ENCODE data around the gene TMED3.

Gene TMED3

DNA sequence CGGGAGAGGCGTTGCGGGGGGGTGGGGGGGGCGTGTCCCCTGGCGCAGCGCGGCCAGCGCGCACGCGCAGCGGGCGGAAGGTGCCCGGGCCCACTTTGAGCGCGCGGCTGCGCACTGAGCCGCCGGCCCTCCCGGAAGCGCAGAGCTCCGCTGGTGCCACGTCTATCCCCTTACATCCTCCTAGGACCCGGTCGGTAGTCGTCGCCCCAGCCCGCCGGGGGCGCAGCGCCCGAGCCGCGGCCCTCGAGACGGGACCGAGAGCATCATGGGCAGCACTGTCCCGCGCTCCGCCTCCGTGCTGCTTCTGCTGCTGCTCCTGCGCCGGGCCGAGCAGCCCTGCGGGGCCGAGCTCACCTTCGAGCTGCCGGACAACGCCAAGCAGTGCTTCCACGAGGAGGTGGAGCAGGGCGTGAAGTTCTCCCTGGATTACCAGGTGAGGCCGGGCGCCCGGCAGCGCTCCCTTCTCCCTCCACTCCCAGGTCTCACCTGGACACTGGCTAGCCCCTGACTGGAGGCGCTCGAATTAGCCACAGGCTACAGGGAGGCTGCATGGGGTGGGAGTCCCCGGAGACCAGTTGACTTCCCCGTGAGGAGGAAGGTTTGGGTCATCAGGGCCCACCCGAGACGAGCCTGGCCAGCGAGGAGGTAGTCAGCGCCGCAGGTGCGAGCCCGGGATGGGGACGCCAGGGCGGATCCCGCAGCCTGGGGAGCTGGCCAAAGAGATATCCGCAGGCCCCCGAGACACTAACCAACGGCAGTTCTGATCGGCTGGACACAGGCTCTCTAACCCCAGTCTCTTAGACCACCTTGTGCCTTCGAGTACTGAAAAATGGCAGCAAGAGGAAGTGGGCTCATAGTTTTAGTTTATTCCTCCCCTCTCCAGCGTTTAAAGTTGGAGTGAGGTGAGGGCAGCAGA lies at the start of gene TMED3:
TMED3 (plus strand) TSS at position 128 of the 916 bp plus-strand sequence; CDS start at position 266, 138 bp downstream.
- peak; percentile 94 for DNase-seq

- DNase-seq = no peak
Observed at GRCh38 chr15:79261836-79262235, 49.1 kb upstream of the TMED3 start.

DNA sequence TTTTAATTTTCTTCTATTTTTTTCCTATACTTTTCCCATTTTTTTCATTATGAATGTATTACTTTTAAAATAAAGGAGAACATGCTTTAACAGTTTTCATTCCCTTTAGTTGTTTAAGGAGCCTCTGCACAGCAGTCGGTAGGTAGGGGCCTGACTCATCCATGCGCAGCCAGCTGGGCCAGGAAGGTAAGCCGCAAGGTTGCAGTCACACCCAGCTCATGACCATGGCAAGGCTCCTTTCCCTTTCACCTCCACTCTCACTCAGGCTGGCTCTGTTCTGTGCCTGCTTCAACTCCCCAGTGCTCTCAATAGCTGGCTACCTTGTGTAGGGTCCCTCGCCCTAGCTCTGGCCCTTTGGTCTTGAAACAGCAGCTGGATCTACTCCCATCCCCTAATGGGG lies 45.7 kb upstream of the TMED3 start:
- DNase-seq = no peak

GRCh38 chr15:79265987-79266579 lies 44.8 kb upstream of the TMED3 start:
- no peak for DNase-seq

- peak; percentile 28 for DNase-seq
Observed at GRCh38 chr15:79282371-79283251, 28.3 kb upstream of the TMED3 start, which contains the start of gene ANKRD34C. Gene ANKRD34C, plus strand, starts transcription at chr15:79282722. Its CDS starts 10,563 bp downstream, at chr15:79293285.

DNA sequence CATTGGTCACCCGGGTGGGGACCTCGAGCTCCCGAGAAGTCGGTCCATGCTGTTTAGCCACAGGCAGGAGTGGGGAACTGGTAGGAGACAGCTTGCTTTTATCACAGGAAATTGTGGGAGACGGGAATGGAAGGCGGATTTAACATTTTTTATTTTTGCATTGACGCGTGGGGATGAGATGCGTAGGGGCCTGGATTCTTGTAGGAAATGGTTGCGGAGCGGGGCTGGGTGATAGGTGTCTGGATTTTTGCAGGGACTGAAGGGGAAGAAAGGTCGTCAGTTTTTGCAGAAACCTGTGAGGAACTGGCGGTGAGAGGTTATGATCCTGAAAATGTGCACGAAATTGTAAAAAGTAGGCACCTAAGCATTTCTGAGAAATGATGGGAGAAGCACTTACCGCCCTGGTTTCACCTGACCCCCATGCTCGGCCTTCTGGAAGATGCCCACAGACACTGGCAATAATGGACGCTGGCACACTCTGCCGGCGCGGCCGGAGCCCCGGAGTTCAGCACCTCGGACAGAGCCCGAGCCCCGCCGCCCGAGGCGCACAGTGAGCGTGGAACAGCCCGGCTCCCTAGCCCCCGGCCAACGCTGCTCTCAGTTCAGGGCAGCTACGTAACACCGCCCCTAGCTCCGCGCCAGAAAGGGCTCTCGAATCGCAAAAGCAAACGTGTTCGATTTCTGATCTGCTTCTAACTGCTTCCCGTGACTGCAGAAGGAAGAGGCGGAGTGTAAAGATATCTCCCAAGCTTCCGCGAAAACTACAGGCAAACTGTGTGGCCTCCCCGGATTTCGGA lies 27.5 kb upstream of the TMED3 start:
- DNase-seq = peak; percentile 37

GRCh38 chr15:79290642-79291275 lies 20.2 kb upstream of the TMED3 start:
- DNase-seq = no peak

DNA sequence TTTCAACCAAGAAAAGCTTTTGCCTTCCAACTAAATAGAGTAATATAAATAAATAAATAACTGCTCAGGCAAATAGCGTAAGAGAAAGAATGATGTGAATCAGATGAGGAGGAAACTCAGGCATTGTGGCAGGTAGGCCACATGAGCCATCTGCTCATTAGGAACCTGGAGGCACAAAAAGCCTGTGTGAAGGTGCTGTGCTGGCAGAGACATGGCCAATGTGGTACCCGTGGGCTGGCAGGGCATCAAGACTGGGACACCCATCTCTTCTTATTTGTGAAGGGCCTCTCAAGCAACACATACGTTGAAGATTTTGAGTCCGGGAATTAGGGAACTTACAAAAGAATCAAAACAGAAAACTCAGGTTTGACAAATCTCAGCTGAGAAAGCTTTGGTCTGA lies 18.9 kb upstream of the TMED3 start:
- DNase-seq = no peak

DNA sequence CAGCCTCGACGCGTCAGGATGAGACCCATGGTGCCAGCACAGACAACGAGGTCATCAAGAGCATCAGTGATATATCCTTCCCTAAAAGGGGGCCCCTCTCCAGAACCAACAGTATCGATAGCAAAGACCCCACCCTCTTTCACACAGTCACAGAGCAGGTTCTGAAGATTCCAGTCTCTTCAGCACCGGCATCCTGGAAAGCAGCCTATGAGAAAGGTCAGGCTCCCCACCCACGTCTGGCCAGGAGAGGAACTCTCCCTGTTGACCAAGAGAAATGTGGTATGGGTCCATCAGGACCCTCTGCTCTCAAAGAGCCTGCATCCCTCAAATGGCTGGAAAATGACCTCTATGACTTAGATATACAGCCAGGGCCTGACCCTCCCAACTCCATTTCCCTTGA lies 16.8 kb upstream of the TMED3 start:
- DNase-seq = no peak

DNA sequence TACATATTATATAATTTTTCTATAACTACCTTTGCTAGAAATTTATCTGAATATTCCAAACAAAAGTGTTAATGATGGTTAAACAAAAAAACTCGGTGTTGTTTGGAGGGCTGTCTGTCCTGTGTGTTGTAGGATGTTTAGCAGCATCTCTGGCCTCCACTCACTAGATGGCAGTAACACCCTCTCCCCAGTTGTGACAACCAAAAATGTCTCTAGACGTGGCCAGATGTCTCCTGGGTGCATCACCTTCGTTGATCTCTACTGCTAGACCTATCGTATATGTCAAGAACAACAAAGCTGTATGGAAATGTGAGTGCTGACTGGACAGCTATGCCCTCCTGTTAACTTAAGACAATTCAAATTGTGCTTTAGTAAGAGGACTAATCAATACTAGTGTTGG lies 14.3 kb upstream of the TMED3 start:
- peak; percentile 24 for DNase-seq

DNA sequence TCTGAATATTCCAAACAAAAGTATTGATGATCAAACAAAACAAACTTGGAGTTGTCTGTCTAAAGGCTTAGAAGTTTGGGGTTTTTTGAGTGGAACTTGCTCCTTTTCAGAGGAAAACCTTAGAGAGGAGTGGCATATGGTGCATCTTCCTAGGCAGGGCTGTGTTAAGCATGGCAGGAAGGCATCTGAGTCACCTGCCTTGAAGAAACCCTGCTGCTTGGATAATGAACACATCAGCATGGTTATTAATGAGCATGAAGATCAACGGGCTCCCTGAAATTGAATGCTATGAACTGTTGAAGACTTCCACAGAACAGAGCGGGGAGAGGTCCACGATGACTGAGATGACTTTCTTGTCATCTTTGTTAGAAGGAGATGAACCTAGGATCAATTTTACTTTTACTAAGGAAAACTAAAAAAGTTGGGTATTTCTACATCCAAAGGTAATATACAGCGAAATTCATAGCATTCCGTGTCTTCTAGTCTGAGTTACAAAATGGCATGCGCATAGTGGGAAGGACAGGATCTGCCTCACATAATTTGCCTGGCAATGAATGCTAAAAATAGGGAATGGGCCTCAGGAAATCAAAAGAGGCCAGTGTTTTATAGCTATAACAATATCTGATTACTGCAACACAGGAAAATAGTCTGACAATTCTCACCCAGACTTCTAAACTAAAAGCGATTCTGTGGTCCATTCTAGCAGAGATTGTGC lies 11.6 kb upstream of the TMED3 start:
- DNase-seq = no peak

GRCh38 chr15:79299841-79300235 lies 11.1 kb upstream of the TMED3 start:
- DNase-seq = no peak

GRCh38 chr15:79307251-79307650 lies 3.7 kb upstream of the TMED3 start:
- no peak for DNase-seq

DNA sequence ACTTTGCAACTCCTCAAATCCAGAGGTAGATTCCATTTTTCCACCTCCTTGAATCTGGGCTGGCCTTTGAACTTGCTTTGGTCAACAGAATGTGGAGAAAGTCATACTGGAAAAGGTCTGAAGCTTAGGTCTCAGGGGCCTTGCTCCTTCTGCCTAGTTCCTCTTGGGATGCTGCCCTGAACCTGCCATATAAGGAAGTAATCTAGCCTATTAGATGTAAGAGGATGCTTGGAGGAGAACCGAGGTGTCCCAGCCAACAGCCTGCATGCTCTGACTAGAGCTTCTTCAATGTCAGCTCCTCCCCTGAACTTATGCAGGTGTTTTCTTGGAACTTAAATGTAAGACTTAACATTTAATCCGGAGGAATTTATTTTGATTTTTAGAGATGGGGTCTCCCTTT lies 2.0 kb upstream of the TMED3 start:
- DNase-seq = peak; percentile 10

GRCh38 chr15:79310612-79310984 lies 314 bp upstream of the TMED3 start:
- peak; percentile 91 for DNase-seq

GRCh38 chr15:79311901-79312553 lies 1.1 kb downstream of the TMED3 start:
- DNase-seq = peak; percentile 43

GRCh38 chr15:79314186-79314585 lies 3.3 kb downstream of the TMED3 start:
- DNase-seq = no peak

- no peak for DNase-seq
Observed at GRCh38 chr15:79314811-79315210, 3.9 kb downstream of the TMED3 start.

- no peak for DNase-seq
Observed at GRCh38 chr15:79315623-79316328, 4.9 kb downstream of the TMED3 start.

DNA sequence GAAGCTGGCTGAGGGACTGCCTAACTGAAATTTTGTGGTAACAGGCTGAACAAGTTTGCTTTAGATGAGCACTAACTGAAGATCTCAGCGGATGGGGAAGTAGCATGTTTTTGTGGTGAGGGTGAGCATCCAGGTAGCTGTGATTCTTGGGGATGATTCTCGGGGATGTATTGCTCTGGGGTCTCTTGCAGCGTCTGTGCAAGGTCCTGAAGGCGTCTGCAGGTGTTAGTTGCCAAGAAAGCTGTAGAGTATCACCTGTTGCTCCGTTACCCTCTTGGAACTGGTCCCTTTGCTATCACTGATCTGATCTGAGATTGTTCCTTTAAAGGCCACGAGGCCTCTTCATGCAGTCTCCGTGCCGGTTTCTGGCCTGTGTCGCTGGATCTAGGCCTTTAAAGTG lies 6.0 kb downstream of the TMED3 start:
- no peak for DNase-seq

All from NCI-H82 (cell line).